Measurements from ENCODE around the gene PRB4. TPM values are rescaled to one million over a fixed set of nuclear protein-coding genes. Genes with fewer than 3 reads are reported as not detected.
"Not testable (repeated sequence)": the region's sequence is repeated elsewhere in the genome, so short reads cannot be mapped to it uniquely, and the experiment has no call there.

The PRB4 gene
- total RNA-seq (not detected), polyA plus RNA-seq (ENCODE audit: insufficient read depth, low read depth, low replicate concordance) (not detected)
- long read RNA-seq, donor 1 = 0 reads
- long read RNA-seq, donor 2 = 0 reads

- no peak for DNase-seq
- intact Hi-C loops (cut with DNase I; ENCODE audit: low total_unique reads) = no loop called here
- WGBS, 2 donors = 36 to 59% methylated on average over 3 of the region's 3 CpGs
- H3K4me1 ChIP-seq = no peaks in the 10 kb centered on the region
- H3K9me3 ChIP-seq = no peaks in the 10 kb centered on the region
- H3K27me3 ChIP-seq = no peaks in the 10 kb centered on the region
- no peak for TF ChIP-seq CTCF (IDR thresholded peaks at IDR 0.05)
- TF ChIP-seq POLR2A (IDR thresholded peaks at IDR 0.05) = no peak
- H3K27ac ChIP-seq = no peak within 1 kb of the TSS
- no peaks in the 10 kb centered on the region for H3K36me3 ChIP-seq (ENCODE audit: low read depth, missing control alignments)
- no peak within 1 kb of the TSS for H3K4me3 ChIP-seq
Measured at GRCh38 chr12:11310336-11310735, at the start of gene PRB4. PRB4 (minus strand) TSS chr12:11310436; CDS start chr12:11310398, 38 bp downstream.

GRCh38 chr12:11351736-11352135 is 41.5 kb upstream of the PRB4 start:
- H3K4me1 ChIP-seq; intact Hi-C loops (cut with DNase I; ENCODE audit: low total_unique reads); H3K27me3 ChIP-seq; H3K27ac ChIP-seq; H3K4me3 ChIP-seq; DNase-seq; H3K9me3 ChIP-seq; H3K36me3 ChIP-seq (ENCODE audit: low read depth, missing control alignments): not testable (repeated sequence)
- 47 to 57% methylated on average over 2 of the region's 2 CpGs for whole genome bisulfite sequencing, 2 donors

GRCh38 chr12:11348439-11348838 is 38.2 kb upstream of the PRB4 start:
- no peaks in the 10 kb centered on the region for H3K36me3 ChIP-seq (ENCODE audit: low read depth, missing control alignments)

GRCh38 chr12:11347810-11348209 is 37.6 kb upstream of the PRB4 start:
- Histone ChIP-seq H3K27me3 (no peaks in the 10 kb centered on the region), H3K36me3 (ENCODE audit: low read depth, missing control alignments) (no peaks in the 10 kb centered on the region), H3K9me3 (no peaks in the 10 kb centered on the region), H3K27ac (no peak overlapping the region), H3K4me1 (no peaks in the 10 kb centered on the region), H3K4me3 (no peak overlapping the region)
- intact Hi-C loops (cut with DNase I; ENCODE audit: low total_unique reads) = no loop called here
- 60 to 69% methylated on average over 6 of the region's 6 CpGs for WGBS, 2 donors
- no peak for TF ChIP-seq POLR2A (IDR thresholded peaks at IDR 0.05)
- TF ChIP-seq CTCF (IDR thresholded peaks at IDR 0.05) = peak in 2 of 3 experiments; percentile 24 to 29
- no peak for DNase-seq

More at GRCh38 chr12:11348439-11348838, 38.2 kb upstream of the PRB4 start:
- intact Hi-C loops (cut with DNase I; ENCODE audit: low total_unique reads) = no loop called here
- no peaks in the 10 kb centered on the region for H3K27me3 ChIP-seq
- no peak for TF ChIP-seq POLR2A (IDR thresholded peaks at IDR 0.05)
- no peak for TF ChIP-seq CTCF (IDR thresholded peaks at IDR 0.05)
- H3K4me1 ChIP-seq = no peaks in the 10 kb centered on the region
- no peak overlapping the region for H3K4me3 ChIP-seq
- WGBS, 2 donors = 70 to 77% methylated on average over 9 of the region's 9 CpGs
- H3K27ac ChIP-seq = no peak overlapping the region
- no peaks in the 10 kb centered on the region for H3K9me3 ChIP-seq
- peak; percentile 19 for DNase-seq

GRCh38 chr12:11344500-11344899 is 34.3 kb upstream of the PRB4 start:
- no peaks in the 10 kb centered on the region for H3K4me1 ChIP-seq
- H3K27me3 ChIP-seq = no peaks in the 10 kb centered on the region
- H3K36me3 ChIP-seq (ENCODE audit: low read depth, missing control alignments) = no peaks in the 10 kb centered on the region
- no peaks in the 10 kb centered on the region for H3K9me3 ChIP-seq
- DNase-seq = no peak
- TF ChIP-seq CTCF (IDR thresholded peaks at IDR 0.05) (no peak), POLR2A (IDR thresholded peaks at IDR 0.05) (no peak)
- H3K27ac ChIP-seq = no peak overlapping the region
- no peak overlapping the region for H3K4me3 ChIP-seq
- 76 to 78% methylated on average over 2 of the region's 2 CpGs for WGBS, 2 donors
- intact Hi-C loops (cut with DNase I; ENCODE audit: low total_unique reads) = no loop called here

Measured in testis (tissue), 5 donors.